ENCODE results near the gene EHMT1.
A peak's percentile ranks its signal among the peaks of the same experiment; 100 is the strongest.
"Not testable (repeated sequence)": the region's sequence is repeated elsewhere in the genome, so short reads cannot be mapped to it uniquely, and the experiment has no call there.

Gene EHMT1

DNA sequence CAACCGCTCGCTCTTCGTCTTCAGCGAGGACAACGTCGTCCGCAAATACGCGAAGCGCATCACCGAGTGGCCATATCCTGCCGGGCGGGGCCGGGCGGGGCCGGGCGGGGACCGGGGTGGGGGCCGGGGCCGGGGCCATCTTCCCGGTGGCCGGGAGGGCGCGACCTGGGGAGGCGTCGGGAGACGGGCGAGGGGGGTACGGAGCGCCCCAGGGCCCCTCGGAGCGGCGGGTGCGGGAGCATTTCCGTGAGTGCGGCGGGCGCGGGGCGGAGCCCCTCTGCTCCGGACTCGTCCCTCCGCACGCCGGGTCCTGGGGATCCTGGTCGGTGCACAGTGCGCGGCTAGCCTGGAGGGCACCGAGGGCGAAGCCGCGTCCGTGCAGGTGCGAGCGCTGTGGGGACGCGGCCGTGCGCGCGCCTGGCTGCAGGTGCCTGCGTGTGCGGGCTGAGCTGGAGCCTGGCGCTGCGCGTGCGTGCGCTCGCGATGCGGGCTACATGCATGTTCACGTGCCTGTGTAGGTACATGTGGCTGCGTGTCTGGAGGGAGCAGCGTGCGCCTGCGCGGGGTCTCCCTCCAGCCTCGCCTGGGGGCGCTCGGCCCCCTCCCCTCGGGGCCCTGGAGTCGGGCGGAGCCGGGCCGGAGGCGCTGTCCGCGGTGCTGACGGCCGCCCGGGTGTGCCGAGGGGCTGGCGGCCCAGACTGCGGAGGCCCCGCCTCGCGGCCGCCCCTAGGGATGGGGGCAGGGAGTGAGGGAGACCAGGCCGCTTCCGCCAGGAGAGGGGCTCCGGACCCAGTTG lies 259.5 kb downstream of the EHMT1 start:
- DNase-seq: peak; percentile 12

DNA sequence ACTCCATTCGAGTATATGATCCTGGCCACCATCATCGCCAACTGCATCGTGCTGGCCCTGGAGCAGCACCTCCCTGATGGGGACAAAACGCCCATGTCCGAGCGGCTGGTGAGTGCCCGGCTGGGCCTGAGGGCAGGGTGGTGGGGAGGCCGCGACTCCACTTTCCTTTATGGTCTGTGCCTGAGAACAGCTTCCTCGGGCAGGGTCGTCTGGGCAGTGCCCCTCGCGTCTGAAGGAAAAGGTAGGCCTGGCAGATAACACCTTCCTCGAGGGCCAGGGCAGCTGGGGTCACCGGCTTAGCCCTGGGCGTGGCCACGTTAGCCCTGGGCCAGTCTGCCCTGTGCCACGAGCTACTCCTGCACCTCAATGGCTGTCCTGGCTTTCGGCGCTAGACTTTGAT lies 260.2 kb downstream of the EHMT1 start:
- DNase-seq: no peak

DNA sequence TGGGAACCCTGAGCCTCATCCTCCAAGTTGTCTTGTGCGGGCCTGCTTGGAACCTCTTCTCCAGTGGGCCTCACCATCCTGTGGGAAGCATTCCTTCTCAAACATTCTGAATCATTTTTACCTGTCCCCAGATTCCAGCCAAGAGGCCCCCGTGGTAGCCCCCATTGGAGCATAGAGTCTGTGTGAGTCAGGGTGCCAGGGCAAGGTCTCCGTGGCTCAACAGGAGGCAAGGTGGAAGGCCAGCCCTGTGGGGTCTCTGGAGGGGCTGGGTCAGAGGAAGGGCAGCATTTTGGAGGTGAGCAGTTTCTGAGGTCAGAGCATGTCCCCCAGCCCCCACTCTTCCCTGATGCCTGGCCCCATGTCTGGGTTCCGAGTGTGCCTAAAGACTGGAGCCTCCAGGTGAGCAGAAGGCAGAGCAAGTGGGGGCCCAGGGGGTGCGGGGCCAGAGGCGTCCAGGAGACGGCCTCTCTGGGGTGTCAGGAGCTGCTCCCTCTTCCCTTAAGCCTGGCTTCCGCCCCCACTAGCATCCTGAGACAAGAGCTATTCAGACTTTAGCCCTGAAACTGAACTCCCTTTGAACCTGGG lies 260.9 kb downstream of the EHMT1 start:
- DNase-seq: no peak

DNA sequence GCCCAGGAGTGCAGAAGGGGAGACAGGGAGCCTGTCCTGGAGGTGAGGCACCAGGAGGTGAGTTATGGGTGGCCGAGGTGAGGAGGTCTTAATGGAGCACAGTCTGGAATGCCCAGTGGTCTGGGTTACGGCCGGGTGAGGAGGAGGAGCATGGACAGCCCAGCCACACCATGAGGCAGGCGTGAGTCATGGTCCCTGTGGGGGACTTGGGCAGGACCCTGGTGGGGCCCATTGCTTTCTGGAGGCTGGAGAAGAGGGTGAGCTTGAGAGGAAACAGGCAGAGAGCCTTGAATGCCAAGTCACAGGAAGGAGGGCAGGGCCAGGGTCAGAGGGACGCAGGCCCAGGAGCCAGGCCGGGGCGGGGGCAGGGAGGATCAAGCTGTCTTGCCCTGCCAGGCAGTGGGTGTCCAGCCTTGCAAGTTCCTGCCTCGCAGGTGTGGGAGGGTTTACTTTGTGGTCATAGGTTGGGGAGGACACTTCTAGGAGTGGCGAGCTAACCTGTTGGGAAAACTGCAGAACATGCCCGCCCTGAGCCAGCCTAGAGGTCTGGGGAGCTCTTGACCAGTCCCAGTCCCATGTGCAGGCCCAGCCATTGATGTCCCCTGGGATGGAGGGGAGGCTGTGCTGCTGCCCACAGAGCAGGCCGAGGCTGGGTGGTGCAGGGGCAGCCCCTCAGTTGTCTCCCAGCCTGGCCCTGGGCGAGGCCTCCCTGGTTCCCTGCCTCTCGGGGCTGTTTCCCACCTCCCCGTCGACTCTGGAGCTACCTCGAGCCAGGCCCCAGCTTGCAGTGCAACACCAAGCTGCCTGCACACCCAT lies 261.6 kb downstream of the EHMT1 start:
- DNase-seq: no peak

DNA sequence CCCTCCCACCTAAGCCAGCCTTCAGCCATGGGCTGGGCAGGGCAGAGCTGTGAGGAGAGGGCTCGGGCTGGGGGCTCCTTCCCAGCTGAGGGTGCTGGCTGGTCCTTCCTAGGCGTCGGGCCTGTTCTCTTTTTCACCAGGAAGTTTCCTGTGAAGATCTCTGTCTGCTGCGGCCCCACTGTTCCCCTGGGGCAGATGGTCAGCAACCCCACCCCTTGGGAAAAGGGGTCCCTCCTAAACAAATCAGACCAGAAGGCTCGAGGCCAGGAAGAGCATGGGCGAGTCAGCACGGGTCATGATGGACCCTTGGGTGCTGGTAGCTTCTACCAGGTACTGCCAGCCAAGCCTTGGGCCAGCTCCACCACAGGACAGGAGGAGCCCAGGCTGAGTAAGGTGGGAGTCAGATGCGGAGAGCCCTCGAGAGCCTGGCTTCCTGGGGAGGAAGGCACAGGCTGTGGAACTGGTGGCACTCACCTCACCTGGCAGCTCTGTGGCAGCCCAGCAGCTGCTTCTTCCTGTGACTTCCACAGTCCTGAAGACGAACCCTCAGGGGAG lies 262.2 kb downstream of the EHMT1 start:
- no peak for DNase-seq

DNA sequence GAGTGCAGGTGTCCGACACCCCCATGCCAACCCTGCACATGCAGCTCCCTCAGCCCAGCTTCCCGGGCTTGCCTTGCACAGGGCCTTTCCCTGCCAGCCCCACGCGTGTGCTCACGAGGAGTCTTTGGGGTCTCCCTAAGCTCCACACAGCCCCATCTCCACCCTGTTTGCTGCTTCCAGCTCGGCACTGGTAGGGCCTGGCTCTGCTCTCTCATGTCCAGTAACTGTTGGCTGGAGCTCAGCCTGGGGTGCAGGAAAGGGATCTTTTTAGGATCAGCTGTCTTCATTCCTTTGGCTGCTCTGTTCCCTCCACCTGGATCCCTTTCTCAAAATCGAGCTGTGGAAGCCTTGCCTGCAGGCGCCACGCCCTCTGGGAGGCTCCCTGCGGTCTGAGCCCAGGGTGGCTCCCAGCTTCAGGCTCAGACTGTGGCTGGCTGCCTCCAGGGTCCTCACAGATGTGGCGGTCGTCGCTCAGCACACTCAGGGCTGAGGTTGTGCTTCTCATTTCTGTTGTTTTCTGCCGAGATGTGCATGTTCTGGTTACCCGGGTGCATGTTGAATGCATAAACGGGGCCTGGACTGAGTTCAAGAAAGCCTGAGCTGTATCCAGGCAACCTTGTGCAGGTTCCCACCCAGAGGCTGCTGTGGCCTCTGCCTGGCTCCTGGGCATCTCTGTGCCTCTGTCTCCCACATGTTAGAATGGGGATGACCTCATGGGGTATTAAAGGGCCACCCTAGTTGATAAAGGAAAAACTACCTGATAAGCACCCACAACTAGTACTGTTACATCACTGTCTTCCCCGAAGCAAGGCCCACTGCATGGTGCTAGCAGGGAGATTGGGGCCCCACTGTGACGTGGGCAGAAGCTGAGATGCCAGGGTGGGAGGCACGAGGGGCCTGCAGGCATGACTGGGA lies 263.0 kb downstream of the EHMT1 start:
- DNase-seq: no peak

DNA sequence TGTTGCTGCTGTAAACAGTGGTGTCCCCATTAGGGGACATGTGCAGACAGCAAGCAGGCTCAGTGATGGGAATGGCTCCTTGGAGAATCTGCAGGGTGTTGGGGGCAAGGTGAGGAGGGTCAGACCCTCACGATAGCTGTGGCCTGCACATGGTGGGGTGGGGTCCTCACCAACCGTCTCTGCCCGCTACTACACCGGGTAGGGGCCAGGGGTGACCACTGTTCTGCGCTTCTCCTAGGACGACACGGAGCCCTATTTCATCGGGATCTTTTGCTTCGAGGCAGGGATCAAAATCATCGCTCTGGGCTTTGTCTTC lies 263.7 kb downstream of the EHMT1 start:
- no peak for DNase-seq

DNA sequence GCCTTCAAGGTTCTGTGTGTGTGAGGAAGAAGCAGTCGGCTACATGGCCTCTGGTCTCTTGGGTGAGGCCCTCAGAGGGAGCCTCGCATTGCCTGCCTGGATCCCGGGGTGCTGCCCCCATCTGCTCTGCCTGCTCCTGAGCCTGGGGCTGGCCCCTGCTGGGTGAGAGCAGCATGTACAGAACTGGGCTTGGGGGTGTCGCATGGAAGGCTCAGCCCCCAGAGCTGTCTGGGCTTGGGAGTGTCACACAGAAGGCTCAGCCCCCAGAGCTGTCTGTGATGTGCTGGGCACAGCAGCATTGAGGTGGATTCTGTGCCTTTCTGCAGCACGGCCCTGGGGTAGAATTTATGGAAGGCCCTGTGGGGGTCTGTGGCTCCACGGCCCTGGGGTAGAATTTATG lies 265.2 kb downstream of the EHMT1 start:
- DNase-seq: not testable (repeated sequence)

DNA sequence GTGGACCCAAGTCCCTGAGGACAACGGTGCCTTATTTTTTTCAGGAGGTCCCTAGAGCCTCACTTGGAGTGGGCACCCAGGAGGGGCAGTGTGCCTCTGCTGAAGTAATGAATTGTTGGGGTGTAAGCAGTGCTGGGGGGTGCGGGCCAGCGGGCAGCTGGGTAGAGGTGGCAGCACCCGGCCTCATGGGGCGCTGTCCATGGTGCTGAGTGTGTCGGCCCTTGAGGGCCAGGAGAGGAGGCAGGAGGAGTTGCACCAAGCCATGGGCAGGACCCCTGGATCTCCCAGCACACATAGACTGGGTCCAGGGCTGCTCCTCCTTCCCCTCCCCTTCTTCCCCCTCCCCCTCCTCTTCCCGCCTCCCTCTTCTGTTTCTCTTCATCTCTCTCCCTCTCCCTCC lies 265.7 kb downstream of the EHMT1 start:
- peak; percentile 5 for DNase-seq

DNA sequence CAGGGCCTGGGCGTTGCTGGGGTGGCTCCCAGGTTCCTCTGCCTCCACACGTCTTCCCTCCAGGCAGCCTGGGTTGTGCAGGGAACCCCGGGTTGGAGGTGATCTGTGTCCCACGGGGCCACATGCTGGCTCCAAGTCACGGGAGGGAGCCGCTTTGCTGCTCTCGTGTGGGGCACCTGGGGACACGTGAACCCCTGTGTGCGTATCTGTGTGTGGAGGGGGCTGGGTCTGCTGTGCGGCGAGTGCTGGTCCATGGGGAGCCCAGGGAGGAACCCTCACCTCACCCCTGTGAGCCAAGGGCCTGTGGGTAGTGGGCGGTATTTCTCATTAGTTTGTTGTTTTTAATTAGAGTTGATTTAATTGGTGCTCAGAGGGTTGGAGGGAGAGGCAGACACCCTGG lies 266.3 kb downstream of the EHMT1 start:
- not testable (repeated sequence) for DNase-seq

All from activated CD4-positive, alpha-beta T cell treated with anti-CD3 and anti-CD28 coated beads, Interleukin-2, amount 50 U/mL, for 16 hours (primary cell).